HUES64 (cell line): ENCODE data around the gene MYOD1. TPM values are rescaled to one million over a fixed set of nuclear protein-coding genes. Genes with fewer than 3 reads are reported as not detected.
A peak's percentile ranks its signal among the peaks of the same experiment; 100 is the strongest.

Experiments
- H3K27ac ChIP-seq: 2 replicates; pipeline ENCODE4 v1.7.0; 2013; ENCODE audit warnings: low read depth, low read length, inconsistent platforms
- H3K27me3 ChIP-seq: 2 replicates; pipeline ENCODE4 v1.6.1; 2013; ENCODE audit warnings: mild to moderate bottlenecking, low read length; ENCODE audit not compliant: insufficient read depth
- H3K36me3 ChIP-seq: 2 replicates; pipeline ENCODE4 v1.6.1; 2013; ENCODE audit warnings: mild to moderate bottlenecking, low read length; ENCODE audit not compliant: insufficient read depth
- H3K4me1 ChIP-seq: 2 replicates; pipeline ENCODE4 v1.6.1; 2013; ENCODE audit warnings: mild to moderate bottlenecking, low read length, moderate library complexity; ENCODE audit not compliant: insufficient read depth
- H3K4me3 ChIP-seq: 2 replicates; pipeline ENCODE4 v1.5.1; 2013; ENCODE audit warnings: mild to moderate bottlenecking, low read length, moderate library complexity
- H3K9ac ChIP-seq: 2 replicates; pipeline ENCODE4 v1.6.1; 2013; ENCODE audit warnings: mild to moderate bottlenecking, low read depth, low read length
- H3K9me3 ChIP-seq: 2 replicates; pipeline ENCODE4 v1.6.1; 2013; ENCODE audit warnings: low read depth, low read length; ENCODE audit not compliant: insufficient read depth
- WGBS: fragments of 150-250, 120-280 bp; methylation state at CpG from one replicate; pipeline ENCODE4 v1.1.7; 2013; ENCODE audit warnings: missing lambda C conversion rate; 5-methylcytosine and 5-hydroxymethylcytosine counted together
- polyA plus RNA-seq, 2 experiments: library from polyadenylated mRNA; stranded (reverse); fragments of 50-300 nt; gene quantifications; one replicate each; pipeline ENCODE4 v1.2.3, GENCODE V29; 2013

Gene MYOD1
- polyA plus RNA-seq (2013, experiment 1 of 2): not detected
- polyA plus RNA-seq (2013, experiment 2 of 2): not detected

DNA sequence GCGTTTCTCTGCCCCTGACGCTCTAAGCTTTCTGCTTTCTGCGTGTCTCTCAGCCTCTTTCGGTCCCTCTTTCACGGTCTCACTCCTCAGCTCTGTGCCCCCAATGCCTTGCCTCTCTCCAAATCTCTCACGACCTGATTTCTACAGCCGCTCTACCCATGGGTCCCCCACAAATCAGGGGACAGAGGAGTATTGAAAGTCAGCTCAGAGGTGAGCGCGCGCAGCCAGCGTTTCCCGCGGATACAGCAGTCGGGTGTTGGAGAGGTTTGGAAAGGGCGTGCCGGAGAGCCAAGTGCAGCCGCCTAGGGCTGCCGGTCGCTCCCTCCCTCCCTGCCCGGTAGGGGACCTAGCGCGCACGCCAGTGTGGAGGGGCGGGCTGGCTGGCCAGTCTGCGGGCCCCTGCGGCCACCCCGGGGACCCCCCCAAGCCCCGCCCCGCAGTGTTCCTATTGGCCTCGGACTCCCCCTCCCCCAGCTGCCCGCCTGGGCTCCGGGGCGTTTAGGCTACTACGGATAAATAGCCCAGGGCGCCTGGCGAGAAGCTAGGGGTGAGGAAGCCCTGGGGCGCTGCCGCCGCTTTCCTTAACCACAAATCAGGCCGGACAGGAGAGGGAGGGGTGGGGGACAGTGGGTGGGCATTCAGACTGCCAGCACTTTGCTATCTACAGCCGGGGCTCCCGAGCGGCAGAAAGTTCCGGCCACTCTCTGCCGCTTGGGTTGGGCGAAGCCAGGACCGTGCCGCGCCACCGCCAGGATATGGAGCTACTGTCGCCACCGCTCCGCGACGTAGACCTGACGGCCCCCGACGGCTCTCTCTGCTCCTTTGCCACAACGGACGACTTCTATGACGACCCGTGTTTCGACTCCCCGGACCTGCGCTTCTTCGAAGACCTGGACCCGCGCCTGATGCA is at the start of gene MYOD1:
Gene MYOD1, plus strand, starts transcription at position 544 of the 910 bp plus-strand sequence. Its CDS starts 212 bp downstream, at position 756.
- peaks cover 100% of the 10 kb centered on the region for H3K27me3 ChIP-seq
- no peak within 1 kb of the TSS for H3K9ac ChIP-seq
- WGBS: 3% methylated on average over 66 of the region's 68 CpGs

DNA sequence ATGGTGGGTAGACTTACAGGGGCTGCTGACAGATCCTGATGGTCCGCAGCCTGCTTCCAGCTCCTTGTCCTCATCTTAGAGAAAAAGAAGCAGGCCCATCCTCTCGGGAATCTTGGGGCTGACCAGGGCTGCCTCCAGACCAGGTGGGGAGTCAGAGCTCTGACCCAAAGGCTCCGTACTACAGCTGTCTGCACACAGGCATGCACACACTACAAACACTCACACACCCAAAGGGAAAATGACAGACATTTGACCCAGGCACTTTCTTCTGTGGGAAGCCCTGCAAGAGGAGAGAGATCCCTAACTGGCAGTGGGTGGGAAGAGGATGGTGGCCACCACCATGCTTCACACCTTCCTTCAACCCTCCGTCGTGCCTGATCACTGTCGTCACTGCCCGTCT is 46.9 kb upstream of the MYOD1 start:
- H3K4me3 ChIP-seq: no peak overlapping the region
- no peaks in the 10 kb centered on the region for H3K4me1 ChIP-seq
- no peak overlapping the region for H3K9ac ChIP-seq
- 90% methylated on average over 7 of the region's 7 CpGs for WGBS
- peaks cover 32% of the 10 kb centered on the region for H3K27me3 ChIP-seq
- H3K9me3 ChIP-seq: peaks cover 13% of the 10 kb centered on the region; the same call in 1 of the 2 replicates
- no peaks in the 10 kb centered on the region for H3K36me3 ChIP-seq
- no peak overlapping the region for H3K27ac ChIP-seq

More for the DNA sequence above, at the start of gene MYOD1:
- Histone ChIP-seq H3K36me3 (no peaks in the 10 kb centered on the region), H3K27ac (no peak within 1 kb of the TSS), H3K4me1 (0 out of 2 replicates have a peak, but pooled peaks cover 6% of the 10 kb centered on the region), H3K4me3 (peak within 1 kb of the TSS; percentile 41), H3K9me3 (no peaks in the 10 kb centered on the region)

DNA sequence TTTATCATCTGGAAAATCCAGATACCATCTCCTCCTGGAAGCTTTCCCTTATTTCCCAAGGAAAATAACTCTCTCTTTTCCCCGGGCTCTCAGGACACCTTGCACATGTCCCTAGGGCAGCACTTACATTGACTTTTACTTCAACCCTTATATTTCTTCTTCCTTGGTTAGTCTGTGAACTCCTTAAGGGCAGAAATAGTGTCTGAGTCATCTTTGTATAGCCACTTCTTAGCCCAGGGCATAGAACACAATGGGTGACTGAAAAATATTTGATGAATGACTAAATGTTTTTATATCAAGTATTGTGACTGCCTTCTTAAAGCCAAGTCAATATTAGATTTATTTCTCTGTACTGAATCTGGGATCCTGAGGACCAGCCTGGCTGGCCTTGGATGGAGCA is 45.4 kb upstream of the MYOD1 start:
- Histone ChIP-seq H3K27ac (no peak overlapping the region), H3K9me3 (peaks cover 13% of the 10 kb centered on the region; the same call in 1 of the 2 replicates), H3K4me3 (no peak overlapping the region), H3K27me3 (peaks cover 32% of the 10 kb centered on the region), H3K9ac (no peak overlapping the region), H3K4me1 (no peaks in the 10 kb centered on the region), H3K36me3 (no peaks in the 10 kb centered on the region)
- 88% methylated on average over 1 of the region's 1 CpG for WGBS

DNA sequence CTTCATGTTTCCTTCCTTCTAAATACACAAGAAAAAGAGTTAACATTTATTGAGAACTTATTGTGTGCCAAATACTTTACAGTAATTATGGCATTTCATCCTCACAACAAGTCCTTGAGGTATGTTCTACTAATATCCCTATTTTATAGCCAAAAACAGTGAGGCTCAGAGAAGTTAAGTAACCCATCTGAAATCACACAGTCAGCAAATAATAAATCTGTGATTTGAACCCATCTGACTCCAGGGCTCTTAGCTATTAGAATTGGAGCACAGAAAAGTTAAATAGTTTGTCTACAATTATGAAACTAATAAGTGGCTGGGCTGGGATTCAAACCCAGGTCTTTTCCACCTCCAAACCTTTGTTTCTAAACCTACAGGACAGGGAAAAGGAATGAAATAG is 36.5 kb upstream of the MYOD1 start:
- Histone ChIP-seq H3K27me3 (peaks cover 12% of the 10 kb centered on the region; the same call in 1 of the 2 replicates), H3K36me3 (no peaks in the 10 kb centered on the region), H3K9me3 (no peaks in the 10 kb centered on the region), H3K9ac (no peak overlapping the region), H3K4me1 (peaks cover 4% of the 10 kb centered on the region; the same call in 1 of the 2 replicates), H3K4me3 (no peak overlapping the region), H3K27ac (no peak overlapping the region)

DNA sequence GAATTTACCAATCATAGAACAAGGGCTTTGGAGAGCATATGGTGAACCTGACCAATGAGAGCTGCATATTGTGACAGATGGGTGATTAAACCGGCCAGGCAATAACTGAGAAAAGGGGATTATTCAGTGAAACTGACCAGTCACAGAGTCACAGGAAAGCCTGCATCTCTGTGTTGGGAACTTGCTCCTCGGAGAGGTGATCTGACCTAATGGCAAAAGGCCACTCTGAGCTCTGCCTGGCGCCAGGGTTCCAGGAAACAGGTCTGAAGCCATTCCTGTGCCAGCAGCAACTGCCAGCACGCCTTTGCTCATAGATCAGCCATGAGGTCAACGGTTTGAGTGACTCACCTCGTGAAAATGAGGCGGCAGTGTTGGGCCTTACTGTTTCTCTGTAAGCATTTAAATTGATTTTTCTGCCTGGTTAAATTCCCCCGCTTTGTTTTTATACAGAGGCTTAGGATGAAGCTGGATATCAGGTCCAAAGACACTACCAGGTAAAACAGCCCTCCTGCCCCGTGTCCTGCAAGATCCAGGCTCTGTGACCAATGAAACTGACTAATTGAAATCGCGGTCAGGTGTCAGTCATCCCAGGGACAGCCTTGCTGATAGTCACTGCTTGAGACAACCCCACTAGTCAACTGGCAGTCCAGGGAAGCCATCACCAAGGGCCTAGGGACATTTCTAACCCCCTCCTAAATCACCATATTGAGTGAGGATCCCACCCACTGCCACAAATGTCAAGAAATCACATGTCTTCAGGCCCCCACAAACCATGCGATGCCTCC is 35.8 kb upstream of the MYOD1 start:
- no peaks in the 10 kb centered on the region for H3K36me3 ChIP-seq
- 78% methylated on average over 12 of the region's 12 CpGs for WGBS
- H3K27ac ChIP-seq: no peak overlapping the region
- no peaks in the 10 kb centered on the region for H3K9me3 ChIP-seq
- H3K4me3 ChIP-seq: no peak overlapping the region
- H3K27me3 ChIP-seq: peaks cover 12% of the 10 kb centered on the region; the same call in 1 of the 2 replicates
- H3K9ac ChIP-seq: no peak overlapping the region
- peaks cover 4% of the 10 kb centered on the region; the same call in 1 of the 2 replicates for H3K4me1 ChIP-seq

DNA sequence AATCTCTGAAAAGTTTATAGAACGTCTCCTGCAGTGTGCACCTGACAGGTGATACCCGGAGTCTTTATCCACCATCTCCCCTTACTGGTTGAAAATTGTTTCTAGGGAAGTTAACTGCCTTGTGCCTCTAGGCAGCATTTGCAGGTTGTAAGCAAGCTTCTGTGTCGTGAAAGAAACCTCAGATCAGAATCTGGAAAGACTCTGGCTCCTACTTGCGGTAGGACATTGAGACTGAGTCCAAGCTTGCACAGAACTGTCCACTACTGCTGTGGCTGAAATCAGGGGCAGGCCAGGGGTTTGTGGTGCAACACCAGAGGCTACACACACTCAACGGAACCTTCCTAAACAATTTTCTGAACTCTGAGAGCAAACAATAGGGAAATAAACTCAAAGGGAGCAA is 34.8 kb upstream of the MYOD1 start:
- H3K27ac ChIP-seq: no peak overlapping the region
- no peak overlapping the region for H3K9ac ChIP-seq
- 87% methylated on average over 5 of the region's 5 CpGs for WGBS
- H3K4me3 ChIP-seq: no peak overlapping the region
- H3K36me3 ChIP-seq: no peaks in the 10 kb centered on the region
- H3K9me3 ChIP-seq: no peaks in the 10 kb centered on the region
- peaks cover 4% of the 10 kb centered on the region; the same call in 1 of the 2 replicates for H3K4me1 ChIP-seq
- peaks cover 19% of the 10 kb centered on the region; the same call in 1 of the 2 replicates for H3K27me3 ChIP-seq

DNA sequence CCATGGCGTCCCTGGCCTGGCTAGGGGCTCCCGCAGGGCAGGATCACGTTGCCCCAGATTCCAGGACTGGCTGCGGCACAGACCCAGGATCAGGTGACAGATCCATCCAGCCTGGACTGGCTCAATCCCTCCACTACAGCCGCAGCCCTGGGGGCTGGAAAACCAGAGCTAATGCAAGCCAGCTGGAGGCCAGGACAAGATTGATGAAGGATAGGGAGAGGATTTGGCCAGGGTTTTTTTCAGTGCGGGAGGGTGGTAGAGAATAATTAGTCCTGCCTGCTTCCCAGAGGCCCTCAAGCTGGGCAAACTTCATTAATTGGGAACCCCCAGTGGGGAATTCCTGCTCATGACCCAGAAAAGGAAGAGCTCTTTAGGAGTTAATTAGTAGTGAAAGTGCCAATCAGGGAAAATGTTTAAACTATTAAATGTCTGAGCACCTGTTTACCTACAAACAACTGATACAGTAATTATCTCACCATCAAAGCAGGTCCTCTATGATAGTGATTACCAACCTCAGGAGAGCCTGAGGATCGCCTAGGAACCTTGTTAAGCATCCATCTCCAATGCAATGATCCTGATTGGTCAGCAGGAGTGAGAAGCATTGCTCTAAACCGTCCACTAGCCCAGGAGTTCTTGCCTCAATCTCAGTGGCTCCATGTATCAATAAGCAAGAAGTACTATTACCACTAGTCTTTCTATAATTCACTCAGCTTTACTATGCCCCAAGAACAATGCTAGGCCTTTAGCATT is 33.0 kb upstream of the MYOD1 start:
- no peak overlapping the region for H3K9ac ChIP-seq

DNA sequence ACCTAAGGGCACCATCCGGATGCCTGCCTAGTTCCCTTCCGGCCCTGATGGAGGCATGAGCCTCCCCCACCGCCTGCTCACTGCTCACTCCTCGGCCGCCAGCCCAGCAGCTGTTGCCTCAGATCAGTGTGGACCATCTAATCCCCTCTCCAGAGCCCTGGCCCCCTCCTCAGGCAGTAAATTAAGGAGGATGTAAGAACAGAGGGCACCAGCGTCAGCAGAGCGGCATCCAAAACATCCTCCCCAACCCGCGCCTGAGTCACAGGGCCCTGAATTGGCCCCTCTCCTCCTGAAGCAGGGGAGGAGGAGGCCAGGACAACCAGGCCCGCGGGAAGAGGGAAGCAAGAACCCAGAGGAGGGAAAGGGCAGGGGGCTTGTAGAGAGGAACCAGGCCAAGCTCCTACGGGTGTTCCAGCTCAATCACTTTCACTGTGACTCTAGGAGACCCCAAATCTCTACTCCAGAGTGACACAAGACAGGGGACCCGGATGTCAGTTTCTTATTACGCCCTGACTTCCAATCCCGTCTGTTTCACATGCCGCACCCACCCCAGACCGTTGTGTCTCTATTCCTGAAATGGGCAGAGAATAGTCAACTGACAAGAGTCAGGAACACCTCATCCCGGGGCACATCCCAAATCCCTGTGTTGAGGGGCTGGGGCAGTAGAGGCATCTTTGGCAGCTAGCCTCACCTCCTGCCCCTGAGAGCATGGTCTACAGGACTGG is 31.3 kb upstream of the MYOD1 start:
- 94% methylated on average over 18 of the region's 18 CpGs for WGBS
- no peak overlapping the region for H3K9ac ChIP-seq

More for the DNA sequence above, 33.0 kb upstream of the MYOD1 start:
- Histone ChIP-seq H3K27me3 (peaks cover 28% of the 10 kb centered on the region; the same call in 1 of the 2 replicates), H3K36me3 (no peaks in the 10 kb centered on the region), H3K4me3 (no peak overlapping the region), H3K9me3 (no peaks in the 10 kb centered on the region), H3K27ac (no peak overlapping the region), H3K4me1 (peaks cover 4% of the 10 kb centered on the region; the same call in 1 of the 2 replicates)
- 78% methylated on average over 8 of the region's 8 CpGs for WGBS

DNA sequence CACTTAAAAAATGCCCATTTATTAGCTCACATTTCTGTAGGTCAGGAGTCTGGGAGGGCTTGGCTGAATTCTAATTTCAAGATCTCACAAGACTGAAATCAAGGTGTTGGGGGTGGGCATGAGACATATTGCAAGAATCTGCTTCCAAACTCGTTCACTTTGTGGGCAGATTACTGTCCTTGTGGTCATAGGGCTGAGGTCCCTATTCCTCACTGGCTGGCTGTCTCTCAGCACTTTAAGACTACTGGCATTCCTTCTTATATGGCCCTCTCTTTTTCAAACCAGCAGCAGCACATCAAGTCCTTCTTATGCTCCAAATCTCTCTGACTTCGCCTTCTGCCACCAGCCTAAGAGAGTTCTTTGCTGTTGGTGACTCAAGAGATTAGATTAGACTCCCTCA is 27.8 kb upstream of the MYOD1 start:
- peaks cover 68% of the 10 kb centered on the region for H3K27me3 ChIP-seq
- no peaks in the 10 kb centered on the region for H3K9me3 ChIP-seq
- H3K9ac ChIP-seq: no peak overlapping the region
- H3K27ac ChIP-seq: no peak overlapping the region
- 88% methylated on average over 2 of the region's 2 CpGs for WGBS
- H3K4me3 ChIP-seq: no peak overlapping the region
- no peaks in the 10 kb centered on the region for H3K4me1 ChIP-seq
- H3K36me3 ChIP-seq: no peaks in the 10 kb centered on the region

More for the DNA sequence above, 31.3 kb upstream of the MYOD1 start:
- Histone ChIP-seq H3K36me3 (no peaks in the 10 kb centered on the region), H3K9me3 (no peaks in the 10 kb centered on the region), H3K27ac (no peak overlapping the region), H3K4me1 (peaks cover 4% of the 10 kb centered on the region; the same call in 1 of the 2 replicates), H3K27me3 (peaks cover 45% of the 10 kb centered on the region), H3K4me3 (no peak overlapping the region)

DNA sequence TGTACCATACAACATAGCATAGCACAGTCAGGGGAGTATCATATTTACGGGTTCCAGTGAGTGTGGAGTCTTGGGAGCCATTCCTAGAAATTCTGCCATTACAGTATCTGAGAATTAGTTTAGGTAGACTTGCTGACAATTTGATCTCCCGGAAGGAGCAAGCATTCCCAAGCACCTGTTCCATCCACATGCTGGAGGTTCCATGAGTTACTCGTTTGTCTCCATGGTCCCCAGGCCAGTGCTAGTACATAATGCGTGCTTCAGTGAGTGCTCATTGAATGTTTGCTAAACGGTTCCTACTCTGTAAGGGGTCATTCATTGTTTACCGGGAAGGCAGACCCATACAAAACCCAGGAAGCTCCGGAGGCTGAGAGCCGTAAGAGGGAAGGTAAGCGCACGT is 27.4 kb upstream of the MYOD1 start:
- Histone ChIP-seq H3K27ac (no peak overlapping the region), H3K4me1 (no peaks in the 10 kb centered on the region)

More for the DNA sequence above, 27.4 kb upstream of the MYOD1 start:
- 62% methylated on average over 10 of the region's 10 CpGs for WGBS
- Histone ChIP-seq H3K36me3 (no peaks in the 10 kb centered on the region), H3K27me3 (peaks cover 72% of the 10 kb centered on the region), H3K4me3 (no peak overlapping the region), H3K9me3 (no peaks in the 10 kb centered on the region), H3K9ac (no peak overlapping the region)
